ENCODE data around the gene NDOR1.

- TF ChIP-seq CTCF (IDR thresholded peaks at IDR 0.05) (no peak), EP300 (IDR thresholded peaks at IDR 0.05) (no peak)
These were observed 42.2 kb upstream of the NDOR1 start for GRCh38 chr9:137163365-137163715.
